HG02759 (cell line): ENCODE data around the gene IGF2BP3.
"Not testable (repeated sequence)": the region's sequence is repeated elsewhere in the genome, so short reads cannot be mapped to it uniquely, and the experiment has no call there.

Source experiments
- ATAC-seq: cut with Tn5 transposase; IDR thresholded peaks from one replicate; pipeline ENCODE4 v1.9.1; 2021; ENCODE audit warnings: mild to moderate bottlenecking, moderate library complexity; ENCODE audit not compliant: unreplicated experiment

IGF2BP3 gene

GRCh38 chr7:23343806-23344475 lies 126.3 kb downstream of the IGF2BP3 start:
- no peak for ATAC-seq

GRCh38 chr7:23343102-23343501 lies 127.2 kb downstream of the IGF2BP3 start:
- no peak for ATAC-seq

- ATAC-seq: no peak
Measured at GRCh38 chr7:23341846-23342598, 128.3 kb downstream of the IGF2BP3 start.

- ATAC-seq: no peak
Measured at GRCh38 chr7:23338863-23339262, 131.4 kb downstream of the IGF2BP3 start.

GRCh38 chr7:23338439-23338838 lies 131.9 kb downstream of the IGF2BP3 start:
- no peak for ATAC-seq

- ATAC-seq: no peak
Measured at GRCh38 chr7:23337374-23337773, 132.9 kb downstream of the IGF2BP3 start.

GRCh38 chr7:23336799-23337283 lies 133.4 kb downstream of the IGF2BP3 start:
- no peak for ATAC-seq

- no peak for ATAC-seq
Measured at GRCh38 chr7:23336086-23336485, 134.2 kb downstream of the IGF2BP3 start.

GRCh38 chr7:23335621-23336020 lies 134.7 kb downstream of the IGF2BP3 start:
- no peak for ATAC-seq

GRCh38 chr7:23335136-23335535 lies 135.2 kb downstream of the IGF2BP3 start:
- ATAC-seq: no peak

GRCh38 chr7:23334482-23335056 lies 135.7 kb downstream of the IGF2BP3 start:
- ATAC-seq: no peak

GRCh38 chr7:23333671-23334246 lies 136.5 kb downstream of the IGF2BP3 start:
- no peak for ATAC-seq

- no peak for ATAC-seq
Measured at GRCh38 chr7:23332910-23333612, 137.2 kb downstream of the IGF2BP3 start.

- no peak for ATAC-seq
Measured at GRCh38 chr7:23332193-23332592, 138.1 kb downstream of the IGF2BP3 start.

GRCh38 chr7:23331132-23331531 lies 139.2 kb downstream of the IGF2BP3 start:
- ATAC-seq: no peak

- ATAC-seq: no peak
Measured at GRCh38 chr7:23315366-23315765, 154.9 kb downstream of the IGF2BP3 start.

GRCh38 chr7:23312141-23312540 lies 158.2 kb downstream of the IGF2BP3 start:
- ATAC-seq: not testable (repeated sequence)

- no peak for ATAC-seq
Measured at GRCh38 chr7:23308754-23309153, 161.5 kb downstream of the IGF2BP3 start.

- no peak for ATAC-seq
Measured at GRCh38 chr7:23306936-23307521, 163.3 kb downstream of the IGF2BP3 start.

- ATAC-seq: no peak
Measured at GRCh38 chr7:23299770-23300300, 170.5 kb downstream of the IGF2BP3 start.
